Heart right ventricle (tissue), 16 donors: ENCODE data around the gene C1QB. TPM values are rescaled to one million over a fixed set of nuclear protein-coding genes. Genes with fewer than 3 reads are reported as not detected.

Experiments
- ATAC-seq, 8 donors: fragments of 200-7000 bp; cut with Tn5 transposase; one replicate each; pipeline ENCODE4 v1.9.1; 2020; ENCODE audit warnings: mild to moderate bottlenecking in 8 of 8, moderate library complexity in 8 of 8, moderate number of reproducible peaks in 1 of 8
- DNase-seq, 2 donors: peaks; one replicate each; pipeline ENCODE4 v3.0.0-alpha.2; 2020
- H3K27ac ChIP-seq, 10 donors: fragments of 200-600 bp; sonication (generic) in 2 of 10; one replicate each; pipeline versions ENCODE4 v1.5.0 to v1.8.0; 2020 to 2022; ENCODE audit warnings: mild to moderate bottlenecking in 3 of 10
- H3K27me3 ChIP-seq, 7 donors: fragments of 200-600 bp; one replicate each; pipeline ENCODE4 v1.8.0; 2021 to 2022; ENCODE audit warnings: mild to moderate bottlenecking in 2 of 7
- H3K36me3 ChIP-seq, 9 donors: fragments of 200-600 bp; sonication (generic) in 1 of 9; one replicate each; pipeline versions ENCODE4 v1.5.0 to v1.8.0; 2020 to 2022; ENCODE audit warnings: mild to moderate bottlenecking in 2 of 9
- H3K4me1 ChIP-seq, 9 donors: fragments of 200-600 bp; sonication (generic) in 1 of 9; one replicate each; pipeline versions ENCODE4 v1.5.0 to v1.8.0; 2020 to 2022; ENCODE audit warnings: mild to moderate bottlenecking in 4 of 9
- H3K4me3 ChIP-seq, 10 donors: fragments of 200-600 bp; sonication (generic) in 2 of 10; one replicate each; pipeline versions ENCODE4 v1.5.0 to v1.8.0; 2020 to 2022; ENCODE audit warnings: mild to moderate bottlenecking in 7 of 10, moderate library complexity in 2 of 10
- H3K9me3 ChIP-seq, 11 donors: fragments of 200-600 bp in 10 of 11; sonication (generic) in 2 of 11; one replicate each; pipeline versions ENCODE4 v1.5.0 to v1.8.0; 2013 to 2022; ENCODE audit warnings: mild to moderate bottlenecking in 2 of 11, control low read depth in 1 of 11, moderate library complexity in 1 of 11
- WGBS, 2 donors: extraction: QIAGEN DNeasy Blood & Tissue Kit; methylation state at CpG; one replicate each; pipeline ENCODE4 v1.1.7; 2013; ENCODE audit warnings: inconsistent platforms in 1 of 2; 5-methylcytosine and 5-hydroxymethylcytosine counted together
- intact Hi-C, 10 donors: fragments of 100-400 bp; cut with DNase I; formaldehyde crosslinking; loops; one replicate each; pipeline versions ENCODE4 v1.11.1 to v1.14.2; 2022
- polyA plus RNA-seq, 2 donors: library from polyadenylated mRNA; stranded (reverse); fragments of 200-250 nt; gene quantifications; one replicate each; pipeline ENCODE4 v1.2.3, GENCODE V29; 2013
- total RNA-seq, 10 donors: library from RNA; stranded (reverse); fragmentation: NEBNext Ultra II Directional in 3 of 10; extraction: Animal tissue kit (Norgen Biotek cat#: 25700) in 3 of 10; gene quantifications; one replicate each; pipeline versions ENCODE4 v1.2.1 to v1.2.4, GENCODE V29; 2021 to 2023
- TF ChIP-seq, protein P1 (sequence below), 9 donors: fragments of 200-600 bp; sonication (generic) in 2 of 9; IDR thresholded peaks; one replicate each; pipeline versions ENCODE4 v1.5.0 to v1.8.0; 2021 to 2022; ENCODE audit warnings: antibody characterized with exemption in 9 of 9, mild to moderate bottlenecking in 5 of 9, moderate library complexity in 1 of 9
- donor health status: Arrhythmogenic right ventricular cardiomyopathy.
- donor health status: ischemic (EF 13 %, LVEDD 7.1; RV severe dilation, severe dysfunction).
- donor health status: healthy with polysubstance abuse.
- donor health status: DM: no; HTN: yes; CAD: no.
- donor health status: DM: no; HTN: no; CAD: no.
- donor health status: ischemic (EF 25% LVEDD 6.9; RV normal size, moderate dysfunction).
- donor health status: ischemic (EF 25% LVEDD 5.7; RV mildly dilated, moderate dysfunction).
- donor health status: healthy.
- donor health status: DM: yes; HTN: yes; CAD: no.
- donor health status: Ischemic cardiomyopathy.
- donor health status: ischemic (EF 35%, LVEDD 5.7; RV mildly dilated, moderate dysfunction).
- donor health status: nonischemic (EF 11% LVEDD 7.7; RV severe dilation, severe dysfunction).
- donor health status: DM: yes; HTN: yes; CAD: no.
- donor health status: PGD.
- donor health status: ischemic (EF 29% LVEDD 5.4; RV normal size, mild dysfunction).
- donor health status: nonischemic (EF 23%, LVEDD 6.1; RV moderate dilation, normal function).

The C1QB gene
- total and polyA plus RNA-seq, 12 donors: 10.0 to 367 (median 28.5) TPM

DNA sequence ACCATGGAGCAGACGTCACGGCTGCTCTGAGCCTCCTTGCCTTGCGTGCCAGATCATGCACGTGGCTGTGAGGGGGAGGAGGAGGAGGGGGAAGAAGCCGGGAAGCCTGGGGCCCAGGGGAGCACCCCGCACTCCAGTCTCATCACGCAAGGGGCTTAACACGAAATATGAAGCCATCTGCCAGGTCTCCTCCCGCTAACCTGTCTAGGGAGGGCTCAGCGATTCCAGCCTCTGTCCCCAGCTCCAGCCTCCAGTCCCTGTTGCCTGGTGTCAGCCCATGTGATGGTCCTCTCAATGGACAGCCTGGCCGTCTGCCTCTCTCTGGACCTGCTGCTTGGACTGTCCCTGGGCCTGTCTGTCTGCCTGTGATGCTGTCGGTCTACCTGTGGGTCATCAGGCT is 39.1 kb upstream of the C1QB start:
- Histone ChIP-seq H3K9me3 (no peaks in the 10 kb centered on the region), H3K4me3 (no peak overlapping the region), H3K27ac (no peak overlapping the region), H3K4me1 (no peaks in the 10 kb centered on the region), H3K27me3 (peaks cover 0 to 89% (median 69%) of the 10 kb centered on the region in 7 donors), H3K36me3 (no peaks in the 10 kb centered on the region)
- ATAC-seq: no peak
- intact Hi-C loops: no loop called here
- TF ChIP-seq, protein P1, sequence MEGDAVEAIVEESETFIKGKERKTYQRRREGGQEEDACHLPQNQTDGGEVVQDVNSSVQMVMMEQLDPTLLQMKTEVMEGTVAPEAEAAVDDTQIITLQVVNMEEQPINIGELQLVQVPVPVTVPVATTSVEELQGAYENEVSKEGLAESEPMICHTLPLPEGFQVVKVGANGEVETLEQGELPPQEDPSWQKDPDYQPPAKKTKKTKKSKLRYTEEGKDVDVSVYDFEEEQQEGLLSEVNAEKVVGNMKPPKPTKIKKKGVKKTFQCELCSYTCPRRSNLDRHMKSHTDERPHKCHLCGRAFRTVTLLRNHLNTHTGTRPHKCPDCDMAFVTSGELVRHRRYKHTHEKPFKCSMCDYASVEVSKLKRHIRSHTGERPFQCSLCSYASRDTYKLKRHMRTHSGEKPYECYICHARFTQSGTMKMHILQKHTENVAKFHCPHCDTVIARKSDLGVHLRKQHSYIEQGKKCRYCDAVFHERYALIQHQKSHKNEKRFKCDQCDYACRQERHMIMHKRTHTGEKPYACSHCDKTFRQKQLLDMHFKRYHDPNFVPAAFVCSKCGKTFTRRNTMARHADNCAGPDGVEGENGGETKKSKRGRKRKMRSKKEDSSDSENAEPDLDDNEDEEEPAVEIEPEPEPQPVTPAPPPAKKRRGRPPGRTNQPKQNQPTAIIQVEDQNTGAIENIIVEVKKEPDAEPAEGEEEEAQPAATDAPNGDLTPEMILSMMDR (IDR thresholded peaks at IDR 0.05): no peak
- no peak for DNase-seq
- WGBS, 2 donors: 46 to 62% methylated on average over 12 of the region's 12 CpGs

DNA sequence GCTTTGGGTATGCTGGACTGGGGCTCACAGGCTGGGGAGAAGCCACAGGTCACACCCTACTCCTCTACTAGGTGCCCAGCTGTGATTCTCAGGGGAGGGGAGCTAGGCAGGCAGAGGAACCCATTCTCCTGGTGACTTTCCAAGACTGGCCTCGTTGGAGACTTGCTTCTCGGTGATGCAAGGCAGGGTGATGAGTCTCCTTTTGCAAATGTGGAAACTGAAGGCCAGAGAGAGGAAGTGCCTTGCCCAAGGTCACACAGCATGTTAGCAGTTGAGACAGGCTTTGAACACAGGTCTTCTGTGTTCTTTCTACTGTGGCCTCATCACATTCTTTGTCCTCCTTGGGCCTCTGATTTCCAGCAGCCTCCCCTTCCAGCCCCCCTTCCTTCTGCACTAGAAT is 37.1 kb upstream of the C1QB start:
- Histone ChIP-seq H3K36me3 (no peaks in the 10 kb centered on the region), H3K4me3 (no peak overlapping the region), H3K9me3 (no peaks in the 10 kb centered on the region), H3K27me3 (peaks cover 0 to 92% (median 71%) of the 10 kb centered on the region in 7 donors), H3K27ac (no peak overlapping the region), H3K4me1 (no peaks in the 10 kb centered on the region)
- TF ChIP-seq, protein P1 (IDR thresholded peaks at IDR 0.05): no peak
- DNase-seq (no peak), ATAC-seq (no peak)
- 69 to 78% methylated on average over 2 of the region's 2 CpGs for WGBS, 2 donors
- intact Hi-C loops: no loop called here

DNA sequence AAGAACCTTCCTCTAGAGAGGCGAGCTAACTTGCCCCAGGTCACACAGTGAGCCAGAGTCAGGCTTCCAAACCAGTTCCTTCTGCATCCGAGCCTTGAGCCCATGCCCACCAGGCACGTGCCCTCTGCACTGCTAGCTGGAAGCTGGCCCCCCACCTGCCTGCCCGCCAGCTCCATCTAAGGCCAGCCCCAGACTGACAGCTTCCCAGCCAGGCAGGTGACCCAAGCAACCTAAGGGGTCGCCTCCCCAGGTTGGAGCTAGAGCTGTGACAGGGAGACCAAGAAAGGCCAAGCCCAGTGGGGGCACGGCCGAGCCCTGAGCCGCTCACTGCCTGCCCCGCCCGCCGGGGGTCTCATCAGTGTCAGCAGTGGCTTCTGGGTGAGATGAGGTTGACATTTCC is 36.5 kb upstream of the C1QB start:
- TF ChIP-seq, protein P1 (IDR thresholded peaks at IDR 0.05): no peak
- peaks cover 0 to 92% (median 75%) of the 10 kb centered on the region in 7 donors for H3K27me3 ChIP-seq

DNA sequence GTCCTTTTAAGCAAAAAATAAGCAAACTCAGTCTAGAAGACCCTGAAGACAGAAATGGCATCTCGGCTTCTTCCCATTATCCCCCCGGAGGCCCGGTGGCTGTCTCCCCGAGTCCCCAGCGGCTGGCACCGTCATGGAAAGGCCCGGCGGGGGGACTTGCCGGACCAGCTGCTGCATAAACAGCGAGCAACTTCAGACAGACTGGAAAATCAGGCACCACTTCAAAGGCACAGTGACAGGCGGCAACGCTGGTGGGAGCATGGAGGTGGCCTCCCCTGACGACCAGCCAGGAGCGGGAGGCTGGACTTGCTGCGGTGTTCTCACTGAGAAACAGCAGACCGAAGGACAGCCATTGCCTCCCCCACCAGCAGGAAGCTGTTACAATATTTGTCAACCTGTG is 35.0 kb upstream of the C1QB start:
- Histone ChIP-seq H3K4me1 (no peaks in the 10 kb centered on the region), H3K36me3 (no peaks in the 10 kb centered on the region), H3K4me3 (no peak overlapping the region), H3K27me3 (peaks cover 0 to 94% (median 84%) of the 10 kb centered on the region in 7 donors), H3K9me3 (no peaks in the 10 kb centered on the region), H3K27ac (no peak overlapping the region)
- intact Hi-C loops: no loop called here
- DNase-seq: no peak
- 45% methylated on average over 16 of the region's 16 CpGs for WGBS, 2 donors
- no peak for ATAC-seq
- TF ChIP-seq, protein P1 (IDR thresholded peaks at IDR 0.05): no peak

More for the DNA sequence above, 36.5 kb upstream of the C1QB start:
- H3K4me3 ChIP-seq: no peak overlapping the region
- intact Hi-C loops: no loop called here
- H3K9me3 ChIP-seq: no peaks in the 10 kb centered on the region
- WGBS, 2 donors: 49 to 52% methylated on average over 11 of the region's 11 CpGs
- H3K27ac ChIP-seq: no peak overlapping the region
- no peaks in the 10 kb centered on the region for H3K4me1 ChIP-seq
- ATAC-seq (no peak), DNase-seq (no peak)
- no peaks in the 10 kb centered on the region for H3K36me3 ChIP-seq
